HL-60 (cell line): Measurements from ENCODE around the gene ASAP3.

Experiments used
- POLR2AphosphoS5 ChIP-seq: IDR thresholded peaks from 2 replicates; pipeline ENCODE4 v1.6.1; 2012; ENCODE audit warnings: low read depth
- TF ChIP-seq, protein P1 (sequence below): IDR thresholded peaks from one replicate; pipeline ENCODE4 v1.5.1; 2011; ENCODE audit warnings: low read length, control low read depth, inconsistent platforms; ENCODE audit not compliant: insufficient read depth

DNA sequence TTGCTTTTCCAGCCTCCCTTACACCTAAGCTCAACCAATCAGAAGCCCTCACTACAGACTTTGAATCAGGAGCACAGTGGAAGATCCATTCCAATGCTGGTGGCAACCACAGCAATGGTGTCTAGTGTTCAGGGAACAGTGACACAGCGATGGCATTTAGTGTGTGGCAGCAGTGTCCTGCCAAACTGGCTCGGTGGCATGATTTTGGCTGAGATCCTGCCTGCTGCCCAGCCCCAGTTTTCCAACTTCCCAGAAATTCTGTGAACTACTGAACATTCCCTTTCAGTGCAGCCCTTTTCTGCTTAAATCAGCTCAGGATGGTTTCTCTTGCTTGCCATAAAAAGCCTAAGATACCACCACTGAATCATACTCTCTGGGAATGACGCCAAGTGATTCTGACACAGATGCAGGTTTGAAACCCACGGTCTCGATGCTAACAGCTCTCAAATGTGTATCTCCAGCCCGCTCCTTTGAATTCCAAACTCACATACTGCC, 8.8 kb downstream of the ASAP3 start:
- TF ChIP-seq, protein P1, sequence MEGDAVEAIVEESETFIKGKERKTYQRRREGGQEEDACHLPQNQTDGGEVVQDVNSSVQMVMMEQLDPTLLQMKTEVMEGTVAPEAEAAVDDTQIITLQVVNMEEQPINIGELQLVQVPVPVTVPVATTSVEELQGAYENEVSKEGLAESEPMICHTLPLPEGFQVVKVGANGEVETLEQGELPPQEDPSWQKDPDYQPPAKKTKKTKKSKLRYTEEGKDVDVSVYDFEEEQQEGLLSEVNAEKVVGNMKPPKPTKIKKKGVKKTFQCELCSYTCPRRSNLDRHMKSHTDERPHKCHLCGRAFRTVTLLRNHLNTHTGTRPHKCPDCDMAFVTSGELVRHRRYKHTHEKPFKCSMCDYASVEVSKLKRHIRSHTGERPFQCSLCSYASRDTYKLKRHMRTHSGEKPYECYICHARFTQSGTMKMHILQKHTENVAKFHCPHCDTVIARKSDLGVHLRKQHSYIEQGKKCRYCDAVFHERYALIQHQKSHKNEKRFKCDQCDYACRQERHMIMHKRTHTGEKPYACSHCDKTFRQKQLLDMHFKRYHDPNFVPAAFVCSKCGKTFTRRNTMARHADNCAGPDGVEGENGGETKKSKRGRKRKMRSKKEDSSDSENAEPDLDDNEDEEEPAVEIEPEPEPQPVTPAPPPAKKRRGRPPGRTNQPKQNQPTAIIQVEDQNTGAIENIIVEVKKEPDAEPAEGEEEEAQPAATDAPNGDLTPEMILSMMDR, result no peak
- TF ChIP-seq POLR2AphosphoS5, result no peak
